ENCODE results near the gene PLXNB2. TPM values are rescaled to one million over a fixed set of nuclear protein-coding genes. Genes with fewer than 3 reads are reported as not detected.

PLXNB2 gene
- total and polyA plus RNA-seq, 2 of the 4 experiments (the other 2 are of a cell fraction) = 73.1 to 202 TPM

DNA sequence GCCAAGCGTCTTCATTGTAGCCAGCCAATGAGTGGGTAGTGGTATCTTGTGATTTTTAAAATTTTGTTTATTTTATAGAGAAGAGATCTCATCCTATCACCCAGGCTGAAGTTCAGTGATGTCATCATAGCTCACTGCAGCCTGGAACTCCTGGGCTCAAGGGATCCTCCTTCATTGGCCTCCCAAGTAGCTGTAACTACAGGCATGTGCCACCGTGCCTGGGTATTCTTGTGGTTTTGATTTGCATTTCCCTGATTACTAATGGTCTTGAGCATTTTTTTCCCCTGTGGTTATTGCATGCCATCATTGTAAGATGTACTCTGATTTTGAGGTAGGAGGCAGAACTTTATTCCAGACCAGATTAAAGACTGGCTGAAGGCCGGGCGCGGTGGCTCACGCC lies 21.8 kb upstream of the PLXNB2 start:
- no peak overlapping the region for H3K4me2 ChIP-seq (ENCODE audit: low read depth, low read length)
- DNase-seq (peak; percentile 65), ATAC-seq (ENCODE audit: low read depth) (no peak)
- 43% methylated on average over 1 of the region's 6 CpGs; no CpG with 5 or more reads in 1 of the 2 experiments for WGBS, 2 experiments (ENCODE audit: extremely low coverage in 2 of 2, insufficient read length in 1 of 2)
- peaks cover 14% of the 10 kb centered on the region for H3K9me1 ChIP-seq (ENCODE audit: insufficient read depth, low read length)
- no peak for TF ChIP-seq FOS (IDR thresholded peaks at IDR 0.05; ENCODE audit: low read depth, low read length)
- peak; percentile 83 for TF ChIP-seq BHLHE40 (IDR thresholded peaks at IDR 0.05; ENCODE audit: low read depth, low read length)
- no TSS peak for BruUV-seq (replicated peaks)
- no peak overlapping the region for H2BK20ac ChIP-seq (ENCODE audit: low read depth, low read length)
- no peak overlapping the region for H4K5ac ChIP-seq (ENCODE audit: low read depth, low read length)
- intact Hi-C loops (cut with micrococcal nuclease) = loop anchor here (5.0 kb wide), 1 partner anchor 37 kb away; no protein-coding TSS in a partner anchor
- no peak overlapping the region for H4K8ac ChIP-seq (ENCODE audit: low read depth in 2 of 2, low read length in 2 of 2)
- H3K27ac ChIP-seq (ENCODE audit: insufficient read depth, low read length) = no peak overlapping the region
- no peaks in the 10 kb centered on the region for H3K27me3 ChIP-seq (ENCODE audit: control insufficient read depth, insufficient read depth, low read length)
- peaks cover 8% of the 10 kb centered on the region for H3K4me1 ChIP-seq (ENCODE audit: control insufficient read depth, insufficient read depth, low read length)
- no peaks in the 10 kb centered on the region for H3K36me3 ChIP-seq (ENCODE audit: control insufficient read depth, insufficient read depth, low read length)
- H2AK5ac ChIP-seq (ENCODE audit: low read depth, low read length) = no peak overlapping the region
- H3K23ac ChIP-seq (ENCODE audit: low read depth, low read length) = no peak overlapping the region
- no peaks in the 10 kb centered on the region for H4K20me1 ChIP-seq (ENCODE audit: insufficient read depth, low read length)
- CTCF ChIA-PET = no interaction called here
- H3K4ac ChIP-seq (ENCODE audit: low read depth, low read length) = no peak overlapping the region
- POLR2A ChIA-PET (ENCODE audit: unreplicated experiment) = interaction anchor here (1.3 kb wide), 1 partner anchor 78 kb away, joined by 6 read pairs; the partner anchor contains the start of gene HDAC10
- H3K18ac ChIP-seq (ENCODE audit: low read depth, low read length) = no peak overlapping the region
- H3K9me3 ChIP-seq (ENCODE audit: control insufficient read depth, insufficient read depth, low read length) = no peaks in the 10 kb centered on the region
- no peak overlapping the region for H2AK9ac ChIP-seq (replicated peaks; ENCODE audit: low read depth, low read length, poor library complexity)
- no peak overlapping the region for H3K14ac ChIP-seq (replicated peaks; ENCODE audit: low read depth, low read length)
- in situ Hi-C loops (cut with MboI; ENCODE audit: low sequenced_read_pairs) = loop anchor here (5.0 to 10.0 kb wide), 2 partner anchors 54 to 77 kb away; partner anchors contain the start of genes HDAC10 and MAPK11
- H3K79me1 ChIP-seq (ENCODE audit: low read depth in 1 of 2, low read length in 2 of 2) = peaks cover 11 to 26% of the 10 kb centered on the region in 2 experiments
- dilution Hi-C loops (cut with HindIII; ENCODE audit: low sequenced_read_pairs, unreplicated experiment) = no loop called here
- H3K9ac ChIP-seq (ENCODE audit: low read depth, low read length) = no peak overlapping the region
- no peak overlapping the region for H2BK15ac ChIP-seq (ENCODE audit: low read depth, low read length)
- peak overlapping the region; percentile 18 for H2AFZ ChIP-seq (replicated peaks; ENCODE audit: low read length, poor library complexity)
- no peak overlapping the region for H3K56ac ChIP-seq (ENCODE audit: extremely low read depth, insufficient read depth, low read length)
- H3K4me3 ChIP-seq (ENCODE audit: insufficient read depth, low read depth, low read length) = no peak overlapping the region
- no peak overlapping the region for H4K91ac ChIP-seq (ENCODE audit: insufficient read depth, low read depth, low read length)
- no peak overlapping the region for H2BK120ac ChIP-seq (ENCODE audit: low read depth, low read length)
- H2BK5ac ChIP-seq (ENCODE audit: low read depth, low read length, poor library complexity, severe bottlenecking) = no peak overlapping the region
